ENCODE results near the gene SMC6. TPM values are rescaled to one million over a fixed set of nuclear protein-coding genes. Genes with fewer than 3 reads are reported as not detected.

SMC6 gene
- total RNA-seq, 1 donor from 2014 or later = 26.8 TPM

GRCh38 chr2:17749753-17750438 is 3.7 kb downstream of the SMC6 start:
- no peaks in the 10 kb centered on the region for H3K36me3 Mint-ChIP-seq (ENCODE audit: insufficient read depth)
- no peak overlapping the region for H3K27ac Mint-ChIP-seq
- H3K27me3 Mint-ChIP-seq = no peaks in the 10 kb centered on the region
- TF ChIP-seq, protein P1, sequence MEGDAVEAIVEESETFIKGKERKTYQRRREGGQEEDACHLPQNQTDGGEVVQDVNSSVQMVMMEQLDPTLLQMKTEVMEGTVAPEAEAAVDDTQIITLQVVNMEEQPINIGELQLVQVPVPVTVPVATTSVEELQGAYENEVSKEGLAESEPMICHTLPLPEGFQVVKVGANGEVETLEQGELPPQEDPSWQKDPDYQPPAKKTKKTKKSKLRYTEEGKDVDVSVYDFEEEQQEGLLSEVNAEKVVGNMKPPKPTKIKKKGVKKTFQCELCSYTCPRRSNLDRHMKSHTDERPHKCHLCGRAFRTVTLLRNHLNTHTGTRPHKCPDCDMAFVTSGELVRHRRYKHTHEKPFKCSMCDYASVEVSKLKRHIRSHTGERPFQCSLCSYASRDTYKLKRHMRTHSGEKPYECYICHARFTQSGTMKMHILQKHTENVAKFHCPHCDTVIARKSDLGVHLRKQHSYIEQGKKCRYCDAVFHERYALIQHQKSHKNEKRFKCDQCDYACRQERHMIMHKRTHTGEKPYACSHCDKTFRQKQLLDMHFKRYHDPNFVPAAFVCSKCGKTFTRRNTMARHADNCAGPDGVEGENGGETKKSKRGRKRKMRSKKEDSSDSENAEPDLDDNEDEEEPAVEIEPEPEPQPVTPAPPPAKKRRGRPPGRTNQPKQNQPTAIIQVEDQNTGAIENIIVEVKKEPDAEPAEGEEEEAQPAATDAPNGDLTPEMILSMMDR (IDR thresholded peaks at IDR 0.05; ENCODE audit: unreplicated experiment) = no peak
- H3K4me1 Mint-ChIP-seq (ENCODE audit: low read depth) = peaks cover 11% of the 10 kb centered on the region
- DNase-seq (ENCODE audit: low spot score, unreplicated experiment) = no peak
- H3K4me3 Mint-ChIP-seq (ENCODE audit: low read depth) = no peak overlapping the region
- H3K9me3 Mint-ChIP-seq (ENCODE audit: low read depth) = no peaks in the 10 kb centered on the region

- TF ChIP-seq, protein P1 (IDR thresholded peaks at IDR 0.05; ENCODE audit: unreplicated experiment) = no peak
- no peak overlapping the region for H3K4me3 Mint-ChIP-seq (ENCODE audit: low read depth)
- H3K36me3 Mint-ChIP-seq (ENCODE audit: insufficient read depth) = peaks cover 3% of the 10 kb centered on the region
- H3K27me3 Mint-ChIP-seq = no peaks in the 10 kb centered on the region
- peaks cover 8% of the 10 kb centered on the region for H3K4me1 Mint-ChIP-seq (ENCODE audit: low read depth)
- no peak overlapping the region for H3K27ac Mint-ChIP-seq
- no peak for DNase-seq (ENCODE audit: low spot score, unreplicated experiment)
- H3K9me3 Mint-ChIP-seq (ENCODE audit: low read depth) = no peaks in the 10 kb centered on the region
These were observed 4.9 kb downstream of the SMC6 start for GRCh38 chr2:17748745-17749144.

DNA sequence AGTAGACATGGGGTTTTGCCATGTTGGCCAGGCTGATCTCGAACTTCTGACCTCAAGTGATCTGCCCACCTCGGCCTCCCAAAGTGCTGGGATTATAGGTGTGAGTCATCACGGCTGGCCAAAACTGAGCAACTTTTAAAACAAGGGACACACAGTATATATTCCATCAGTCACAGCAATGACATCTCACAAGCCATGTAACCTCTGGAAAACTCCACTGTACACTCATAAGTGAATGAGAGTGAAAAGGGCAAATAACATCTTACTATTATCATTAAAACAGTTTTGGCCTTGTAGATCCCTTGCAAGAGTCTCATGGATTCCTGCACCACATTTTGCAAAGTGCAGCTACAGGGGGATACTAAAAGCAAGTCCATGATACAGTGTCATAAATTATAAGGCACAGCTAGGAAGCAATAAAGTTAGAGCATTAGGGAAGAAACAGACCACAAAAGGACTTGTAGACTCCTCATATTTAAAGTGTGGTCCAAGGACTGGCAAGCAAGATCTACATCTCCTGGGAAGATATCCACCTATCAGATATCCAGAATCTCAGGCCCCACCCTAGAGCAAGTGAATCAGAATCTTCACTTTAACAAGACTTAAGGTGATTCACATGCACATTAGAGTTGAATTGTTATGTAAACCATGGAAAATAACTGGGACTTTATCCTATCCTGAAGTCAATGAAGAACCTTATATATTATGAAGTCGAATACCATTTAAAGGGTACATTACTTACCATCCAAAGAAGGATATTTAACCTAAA is 5.7 kb downstream of the SMC6 start:
- H3K9me3 Mint-ChIP-seq (ENCODE audit: low read depth) = no peaks in the 10 kb centered on the region
- H3K27ac Mint-ChIP-seq = no peak overlapping the region
- TF ChIP-seq, protein P1 (IDR thresholded peaks at IDR 0.05; ENCODE audit: unreplicated experiment) = no peak
- H3K27me3 Mint-ChIP-seq = no peaks in the 10 kb centered on the region
- H3K4me1 Mint-ChIP-seq (ENCODE audit: low read depth) = peaks cover 6% of the 10 kb centered on the region
- no peak for DNase-seq (ENCODE audit: low spot score, unreplicated experiment)
- H3K36me3 Mint-ChIP-seq (ENCODE audit: insufficient read depth) = peaks cover 3% of the 10 kb centered on the region
- no peak overlapping the region for H3K4me3 Mint-ChIP-seq (ENCODE audit: low read depth)

DNA sequence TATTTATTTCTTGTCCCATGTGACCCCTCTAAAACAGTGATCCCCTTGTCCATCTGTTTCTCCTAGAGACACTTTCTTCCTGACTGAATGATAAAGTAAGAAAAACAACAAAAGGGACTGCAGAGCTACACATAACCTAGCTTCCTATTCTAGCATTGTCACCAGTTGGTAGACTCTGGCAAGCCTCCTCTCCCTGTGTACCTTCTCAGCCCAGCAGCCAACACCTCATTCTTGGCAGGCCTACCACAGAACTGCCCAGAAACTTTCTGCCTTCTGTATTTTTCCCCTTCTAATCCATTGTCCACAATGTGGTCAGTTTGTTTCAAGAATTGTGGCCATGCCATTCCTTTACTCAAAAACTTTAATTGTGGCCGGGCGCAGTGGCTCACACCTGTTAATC is 13.4 kb downstream of the SMC6 start:
- no peak for DNase-seq (ENCODE audit: low spot score, unreplicated experiment)
- H3K9me3 Mint-ChIP-seq (ENCODE audit: low read depth) = no peaks in the 10 kb centered on the region
- no peaks in the 10 kb centered on the region for H3K4me1 Mint-ChIP-seq (ENCODE audit: low read depth)
- no peak overlapping the region for H3K4me3 Mint-ChIP-seq (ENCODE audit: low read depth)
- H3K36me3 Mint-ChIP-seq (ENCODE audit: insufficient read depth) = peaks cover 20% of the 10 kb centered on the region
- no peaks in the 10 kb centered on the region for H3K27me3 Mint-ChIP-seq
- no peak overlapping the region for H3K27ac Mint-ChIP-seq
- TF ChIP-seq, protein P1 (IDR thresholded peaks at IDR 0.05; ENCODE audit: unreplicated experiment) = no peak

GRCh38 chr2:17736989-17737388 is 16.6 kb downstream of the SMC6 start:
- TF ChIP-seq, protein P1 (IDR thresholded peaks at IDR 0.05; ENCODE audit: unreplicated experiment) = no peak
- Mint-ChIP-seq H3K36me3 (ENCODE audit: insufficient read depth) (peaks cover 20% of the 10 kb centered on the region), H3K4me3 (ENCODE audit: low read depth) (no peak overlapping the region), H3K27ac (no peak overlapping the region), H3K9me3 (ENCODE audit: low read depth) (no peaks in the 10 kb centered on the region), H3K4me1 (ENCODE audit: low read depth) (no peaks in the 10 kb centered on the region), H3K27me3 (no peaks in the 10 kb centered on the region)
- no peak for DNase-seq (ENCODE audit: low spot score, unreplicated experiment)

Measured in progenitor cell of endocrine pancreas (in vitro differentiated cells).